ENCODE data around the gene LRP1B.

- TF ChIP-seq CTCF (conservative IDR thresholded peaks at IDR 0.05 in 1 of 2, IDR thresholded peaks at IDR 0.05 in 1 of 2; ENCODE audit: extremely low read depth in 1 of 2, insufficient read depth in 1 of 2, low read depth in 1 of 2, low read length in 2 of 2) (no peak), EZH2 (IDR thresholded peaks at IDR 0.05; ENCODE audit: borderline replicate concordance, low read length) (no peak)
Measured at GRCh38 chr2:140718999-140719398, 1411.8 kb downstream of the LRP1B start.
